ENCODE results near the gene ANTXR1. TPM values are rescaled to one million over a fixed set of nuclear protein-coding genes. Genes with fewer than 3 reads are reported as not detected.

Gene ANTXR1
- total and polyA plus RNA-seq, 10 donors: 2.8 to 66.7 (median 36.9) TPM

GRCh38 chr2:69057660-69058059, 44.7 kb downstream of the ANTXR1 start:
- no peak overlapping the region for H3K27ac ChIP-seq
- DNase-seq: no peak
- no peak for TF ChIP-seq POLR2AphosphoS5 (IDR thresholded peaks at IDR 0.05)
- TF ChIP-seq, protein P1, sequence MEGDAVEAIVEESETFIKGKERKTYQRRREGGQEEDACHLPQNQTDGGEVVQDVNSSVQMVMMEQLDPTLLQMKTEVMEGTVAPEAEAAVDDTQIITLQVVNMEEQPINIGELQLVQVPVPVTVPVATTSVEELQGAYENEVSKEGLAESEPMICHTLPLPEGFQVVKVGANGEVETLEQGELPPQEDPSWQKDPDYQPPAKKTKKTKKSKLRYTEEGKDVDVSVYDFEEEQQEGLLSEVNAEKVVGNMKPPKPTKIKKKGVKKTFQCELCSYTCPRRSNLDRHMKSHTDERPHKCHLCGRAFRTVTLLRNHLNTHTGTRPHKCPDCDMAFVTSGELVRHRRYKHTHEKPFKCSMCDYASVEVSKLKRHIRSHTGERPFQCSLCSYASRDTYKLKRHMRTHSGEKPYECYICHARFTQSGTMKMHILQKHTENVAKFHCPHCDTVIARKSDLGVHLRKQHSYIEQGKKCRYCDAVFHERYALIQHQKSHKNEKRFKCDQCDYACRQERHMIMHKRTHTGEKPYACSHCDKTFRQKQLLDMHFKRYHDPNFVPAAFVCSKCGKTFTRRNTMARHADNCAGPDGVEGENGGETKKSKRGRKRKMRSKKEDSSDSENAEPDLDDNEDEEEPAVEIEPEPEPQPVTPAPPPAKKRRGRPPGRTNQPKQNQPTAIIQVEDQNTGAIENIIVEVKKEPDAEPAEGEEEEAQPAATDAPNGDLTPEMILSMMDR (IDR thresholded peaks at IDR 0.05 in 8 of 11, conservative IDR thresholded peaks at IDR 0.05 in 3 of 11): no peak
- no peak for TF ChIP-seq POLR2A (IDR thresholded peaks at IDR 0.05)
- H3K27me3 ChIP-seq (replicated peaks in 1 of 7): peaks cover 0 to 27% (median 0%) of the 10 kb centered on the region in 7 donors
- WGBS, 5 donors: 42 to 76% (median 63%) methylated on average over 3 of the region's 3 CpGs
- H3K4me1 ChIP-seq: no peaks in the 10 kb centered on the region
- no peaks in the 10 kb centered on the region for H3K9me3 ChIP-seq
- intact Hi-C loops (cut with DNase I; ENCODE audit: low total_unique reads): no loop called here
- H3K36me3 ChIP-seq: no peaks in the 10 kb centered on the region
- H3K4me3 ChIP-seq: no peak overlapping the region

DNA sequence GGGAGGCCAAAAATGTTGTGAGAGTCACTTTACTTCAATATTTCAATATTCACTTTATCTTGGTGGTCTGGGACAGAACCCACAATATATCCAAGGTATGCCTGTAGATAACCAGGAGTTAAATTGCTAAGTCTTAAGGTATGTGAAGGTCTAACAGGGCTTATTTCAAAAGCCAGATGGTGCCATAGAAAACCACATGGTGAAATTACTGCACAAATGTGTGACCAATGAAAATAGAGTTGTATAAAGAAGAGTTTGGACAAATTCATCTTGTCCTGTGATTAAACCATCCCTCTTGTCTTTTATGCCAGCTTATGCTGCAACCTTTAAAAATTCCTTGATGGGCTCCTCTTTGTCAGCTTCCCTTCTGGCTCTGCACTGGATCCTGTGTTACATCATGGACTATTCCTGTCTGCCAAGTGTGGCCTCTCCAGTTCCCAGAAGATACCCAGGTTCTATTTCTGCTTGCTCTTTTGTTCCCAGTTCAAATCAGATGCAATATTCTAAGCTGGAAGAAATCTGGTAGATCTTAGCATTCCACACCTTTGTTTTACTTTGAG, 46.8 kb downstream of the ANTXR1 start:
- Histone ChIP-seq H3K4me3 (no peak overlapping the region), H3K27ac (no peak overlapping the region), H3K36me3 (no peaks in the 10 kb centered on the region), H3K4me1 (no peaks in the 10 kb centered on the region), H3K9me3 (peaks cover 0 to 10% (median 6%) of the 10 kb centered on the region in 8 donors), H3K27me3 (replicated peaks in 1 of 7) (peaks cover 0 to 25% (median 0%) of the 10 kb centered on the region in 7 donors)
- intact Hi-C loops (cut with DNase I; ENCODE audit: low total_unique reads): no loop called here
- TF ChIP-seq, protein P1 (IDR thresholded peaks at IDR 0.05 in 8 of 11, conservative IDR thresholded peaks at IDR 0.05 in 3 of 11): no peak
- TF ChIP-seq POLR2AphosphoS5 (IDR thresholded peaks at IDR 0.05) (no peak), POLR2A (IDR thresholded peaks at IDR 0.05) (no peak)
- no peak for DNase-seq

GRCh38 chr2:69060938-69061501, 48.0 kb downstream of the ANTXR1 start:
- no peaks in the 10 kb centered on the region for H3K36me3 ChIP-seq
- peaks cover 0 to 25% (median 0%) of the 10 kb centered on the region in 7 donors for H3K27me3 ChIP-seq (replicated peaks in 1 of 7)
- DNase-seq: no peak
- TF ChIP-seq, protein P1 (IDR thresholded peaks at IDR 0.05 in 8 of 11, conservative IDR thresholded peaks at IDR 0.05 in 3 of 11): no peak
- TF ChIP-seq POLR2A (IDR thresholded peaks at IDR 0.05): no peak
- no peak for TF ChIP-seq POLR2AphosphoS5 (IDR thresholded peaks at IDR 0.05)
- no peak overlapping the region for H3K27ac ChIP-seq
- H3K4me3 ChIP-seq: no peak overlapping the region
- intact Hi-C loops (cut with DNase I; ENCODE audit: low total_unique reads): no loop called here
- peaks cover 0 to 10% (median 6%) of the 10 kb centered on the region in 8 donors for H3K9me3 ChIP-seq
- no peaks in the 10 kb centered on the region for H3K4me1 ChIP-seq

GRCh38 chr2:69061525-69061924, 48.5 kb downstream of the ANTXR1 start:
- H3K4me1 ChIP-seq: no peaks in the 10 kb centered on the region
- intact Hi-C loops (cut with DNase I; ENCODE audit: low total_unique reads): no loop called here
- no peaks in the 10 kb centered on the region for H3K36me3 ChIP-seq
- H3K27me3 ChIP-seq (replicated peaks in 1 of 7): peaks cover 0 to 25% (median 0%) of the 10 kb centered on the region in 7 donors
- TF ChIP-seq POLR2AphosphoS5 (IDR thresholded peaks at IDR 0.05): no peak
- TF ChIP-seq, protein P1 (IDR thresholded peaks at IDR 0.05 in 8 of 11, conservative IDR thresholded peaks at IDR 0.05 in 3 of 11): no peak
- TF ChIP-seq POLR2A (IDR thresholded peaks at IDR 0.05): no peak
- no peak for DNase-seq
- H3K4me3 ChIP-seq: no peak overlapping the region
- peaks cover 0 to 10% (median 6%) of the 10 kb centered on the region in 8 donors for H3K9me3 ChIP-seq
- no peak overlapping the region for H3K27ac ChIP-seq

Measured in spleen (tissue), 11 donors.